ENCODE results near the gene TNK1.

TNK1 gene

DNA sequence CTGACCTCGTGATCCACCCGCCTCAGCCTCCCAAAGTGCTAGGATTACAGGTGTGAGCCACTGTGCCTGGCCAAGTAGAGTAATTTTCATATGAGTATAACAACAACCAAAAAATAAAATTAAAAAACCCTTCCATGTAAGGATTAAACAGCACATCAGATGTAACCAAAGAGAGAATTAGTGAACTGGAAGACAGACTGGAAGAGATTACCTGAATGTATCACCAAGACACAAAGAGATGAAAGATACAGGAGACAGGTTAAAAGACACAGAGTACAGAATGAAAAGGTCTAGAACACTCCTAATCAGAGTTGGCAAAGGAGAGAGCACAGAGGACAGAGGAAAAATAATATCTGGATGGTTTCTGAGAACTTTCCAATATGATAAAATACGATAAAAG, 1.8 kb upstream of the TNK1 start:
- Histone ChIP-seq H4K20me1 (ENCODE audit: low read depth, low read length) (no peaks in the 10 kb centered on the region), H3K27me3 (ENCODE audit: low read length) (no peaks in the 10 kb centered on the region)
- no peak for TF ChIP-seq EZH2phosphoT487 (conservative IDR thresholded peaks at IDR 0.05; ENCODE audit: low read length)
- TF ChIP-seq CTCF (IDR thresholded peaks at IDR 0.05; ENCODE audit: insufficient read depth, low read length, poor library complexity, severe bottlenecking): no peak

GRCh38 chr17:7380321-7380720, 568 bp upstream of the TNK1 start:
- Histone ChIP-seq H3K4me3 (ENCODE audit: insufficient read depth, low read length, poor library complexity, severe bottlenecking) (no peak overlapping the region), H3K4me2 (ENCODE audit: low read depth, low read length, poor library complexity, severe bottlenecking) (no peak overlapping the region), H3K27me3 (ENCODE audit: low read length) (no peaks in the 10 kb centered on the region), H3K79me2 (ENCODE audit: insufficient read depth, low read length) (no peaks in the 10 kb centered on the region), H3K9me2 (replicated peaks; ENCODE audit: insufficient read depth, low read length) (no peaks in the 10 kb centered on the region), H3F3A (ENCODE audit: insufficient read depth) (no peaks in the 10 kb centered on the region), H2AFZ (ENCODE audit: low read depth, low read length, severe bottlenecking) (no peak overlapping the region), H4K20me1 (ENCODE audit: low read depth, low read length) (no peaks in the 10 kb centered on the region), H3K27ac (ENCODE audit: low read depth, low read length) (no peak overlapping the region), H3K9ac (ENCODE audit: low read length) (no peak overlapping the region), H3K36me3 (ENCODE audit: low read length) (no peaks in the 10 kb centered on the region), H3K9me3 (ENCODE audit: insufficient read depth, low read length) (peaks cover 9% of the 10 kb centered on the region; the same call in 1 of the 2 replicates)
- TF ChIP-seq EZH2phosphoT487 (conservative IDR thresholded peaks at IDR 0.05; ENCODE audit: low read length): no peak
- TF ChIP-seq CTCF (IDR thresholded peaks at IDR 0.05; ENCODE audit: insufficient read depth, low read length, poor library complexity, severe bottlenecking): no peak

More for the DNA sequence above, 1.8 kb upstream of the TNK1 start:
- Histone ChIP-seq H3K9me3 (ENCODE audit: insufficient read depth, low read length) (peaks cover 9% of the 10 kb centered on the region; the same call in 1 of the 2 replicates), H3K4me3 (ENCODE audit: insufficient read depth, low read length, poor library complexity, severe bottlenecking) (no peak overlapping the region), H3K27ac (ENCODE audit: low read depth, low read length) (no peak overlapping the region), H3K79me2 (ENCODE audit: insufficient read depth, low read length) (no peaks in the 10 kb centered on the region), H3F3A (ENCODE audit: insufficient read depth) (no peaks in the 10 kb centered on the region), H3K36me3 (ENCODE audit: low read length) (no peaks in the 10 kb centered on the region), H3K9me2 (replicated peaks; ENCODE audit: insufficient read depth, low read length) (no peaks in the 10 kb centered on the region), H3K4me2 (ENCODE audit: low read depth, low read length, poor library complexity, severe bottlenecking) (no peak overlapping the region), H2AFZ (ENCODE audit: low read depth, low read length, severe bottlenecking) (no peak overlapping the region), H3K9ac (ENCODE audit: low read length) (no peak overlapping the region)

DNA sequence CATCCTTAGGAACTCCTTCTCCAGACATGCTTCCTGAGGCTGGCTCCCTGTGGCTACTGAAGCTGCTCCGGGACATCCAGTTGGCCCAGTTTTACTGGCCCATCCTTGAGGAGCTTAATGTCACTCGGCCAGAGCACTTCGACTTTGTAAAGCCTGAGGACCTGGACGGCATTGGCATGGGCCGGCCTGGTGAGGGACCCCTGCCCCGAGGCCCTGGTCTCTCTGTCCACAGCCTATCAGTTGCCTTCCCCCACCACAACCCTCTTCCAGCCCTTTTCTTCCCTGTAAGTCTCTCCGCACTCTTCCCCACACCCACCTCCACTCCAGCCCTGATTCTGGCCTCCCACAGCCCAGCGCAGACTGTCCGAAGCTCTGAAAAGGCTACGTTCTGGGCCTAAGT, 2.0 kb downstream of the TNK1 start:
- H3K27me3 ChIP-seq (ENCODE audit: low read length): no peaks in the 10 kb centered on the region
- H2AFZ ChIP-seq (ENCODE audit: low read depth, low read length, severe bottlenecking): no peak overlapping the region
- no peak overlapping the region for H3K27ac ChIP-seq (ENCODE audit: low read depth, low read length)
- H3K4me3 ChIP-seq (ENCODE audit: insufficient read depth, low read length, poor library complexity, severe bottlenecking): no peak overlapping the region
- H3K79me2 ChIP-seq (ENCODE audit: insufficient read depth, low read length): no peaks in the 10 kb centered on the region
- no peak for TF ChIP-seq CTCF (IDR thresholded peaks at IDR 0.05; ENCODE audit: insufficient read depth, low read length, poor library complexity, severe bottlenecking)
- no peak overlapping the region for H3K9ac ChIP-seq (ENCODE audit: low read length)
- peaks cover 9% of the 10 kb centered on the region; the same call in 1 of the 2 replicates for H3K9me3 ChIP-seq (ENCODE audit: insufficient read depth, low read length)
- H3K4me2 ChIP-seq (ENCODE audit: low read depth, low read length, poor library complexity, severe bottlenecking): no peak overlapping the region
- H4K20me1 ChIP-seq (ENCODE audit: low read depth, low read length): no peaks in the 10 kb centered on the region
- no peaks in the 10 kb centered on the region for H3K9me2 ChIP-seq (replicated peaks; ENCODE audit: insufficient read depth, low read length)
- H3F3A ChIP-seq (ENCODE audit: insufficient read depth): no peaks in the 10 kb centered on the region
- no peaks in the 10 kb centered on the region for H3K36me3 ChIP-seq (ENCODE audit: low read length)

Data from SU-DHL-6 (cell line).